GM21390 (cell line): ENCODE results near the gene GSTA5.
"Not testable (repeated sequence)": the region's sequence is repeated elsewhere in the genome, so short reads cannot be mapped to it uniquely, and the experiment has no call there.

Source experiments
- ATAC-seq: cut with Tn5 transposase; IDR thresholded peaks from one replicate; pipeline ENCODE4 v1.9.1; 2021; ENCODE audit not compliant: unreplicated experiment

The GSTA5 gene

GRCh38 chr6:52794366-52794765, 46.2 kb downstream of the GSTA5 start:
- ATAC-seq = not testable (repeated sequence)

GRCh38 chr6:52790861-52791260, 49.8 kb downstream of the GSTA5 start:
- no peak for ATAC-seq

DNA sequence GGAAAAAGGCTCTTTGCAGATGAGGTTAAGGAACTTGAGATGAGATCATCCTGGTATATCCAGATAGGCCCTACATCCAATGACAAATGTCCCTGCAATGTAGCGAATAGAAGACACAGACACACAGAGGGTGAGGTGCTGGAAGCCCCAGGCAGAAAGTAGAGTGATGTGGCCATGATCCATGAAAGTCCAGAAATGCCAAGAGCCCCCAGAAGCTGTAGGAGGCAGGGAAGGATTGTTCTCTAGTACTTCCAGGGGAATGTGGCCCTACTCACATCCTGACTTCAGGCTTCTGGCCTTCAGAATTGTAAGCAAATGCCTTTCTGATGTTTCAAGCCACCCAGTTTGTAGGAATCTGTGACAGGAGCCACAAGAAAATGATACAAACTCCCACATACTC, 51.0 kb downstream of the GSTA5 start:
- not testable (repeated sequence) for ATAC-seq

- ATAC-seq = no peak
Observed at GRCh38 chr6:52788478-52788877, 52.1 kb downstream of the GSTA5 start.

DNA sequence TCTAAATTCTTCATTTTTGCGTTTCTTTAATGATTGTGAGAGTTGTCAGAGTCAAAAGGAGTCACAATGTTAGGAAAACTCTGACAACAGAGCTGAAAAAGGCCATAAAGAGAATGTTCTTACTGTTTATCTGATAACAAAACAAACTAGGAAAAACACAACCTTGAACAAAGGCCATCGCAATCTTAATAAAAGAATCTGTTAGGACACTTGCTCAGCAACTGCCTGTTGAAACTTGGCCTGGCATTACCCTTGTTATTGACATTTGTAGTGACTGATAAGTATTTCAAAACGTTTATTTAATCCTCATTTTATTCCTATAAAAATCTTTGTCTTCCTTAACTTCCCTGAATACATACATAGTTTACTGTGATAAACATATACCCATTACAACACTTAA, 52.7 kb downstream of the GSTA5 start:
- no peak for ATAC-seq

- ATAC-seq = no peak
Observed at GRCh38 chr6:52786249-52786956, 54.2 kb downstream of the GSTA5 start.

GRCh38 chr6:52782696-52783274, 57.8 kb downstream of the GSTA5 start:
- not testable (repeated sequence) for ATAC-seq

DNA sequence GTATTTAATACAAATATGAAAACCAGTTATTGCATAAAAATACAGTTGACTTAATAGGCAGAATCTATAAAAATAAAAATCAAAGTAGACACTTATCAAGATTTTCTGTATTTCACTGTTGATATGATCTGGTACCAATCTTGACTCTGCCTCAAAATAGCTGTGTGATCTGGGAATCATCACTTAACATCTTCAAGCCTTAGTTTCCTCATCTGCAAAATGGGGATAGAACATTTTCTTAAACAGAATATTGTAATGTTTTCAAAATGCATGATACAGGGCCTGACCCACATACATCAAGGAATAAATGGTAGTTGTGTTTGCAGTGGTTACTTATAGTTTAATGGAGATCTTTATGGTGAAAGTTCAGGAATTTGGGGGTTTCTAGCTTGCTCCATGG, 58.4 kb downstream of the GSTA5 start:
- not testable (repeated sequence) for ATAC-seq
